ENCODE results near the gene C1orf74. TPM values are rescaled to one million over a fixed set of nuclear protein-coding genes. Genes with fewer than 3 reads are reported as not detected.

Gene C1orf74
- total and polyA plus RNA-seq, 10 donors = 0.96 to 2.7 (median 1.7) TPM

GRCh38 chr1:209829716-209830115 lies 45.4 kb upstream of the C1orf74 start:
- no peak for DNase-seq
- Histone ChIP-seq H3K27me3 (replicated peaks in 1 of 7) (no peaks in the 10 kb centered on the region), H3K4me1 (peaks cover 11 to 42% (median 17%) of the 10 kb centered on the region in 6 donors), H3K4me3 (no peak overlapping the region), H3K36me3 (peaks cover 10 to 50% (median 37%) of the 10 kb centered on the region in 6 donors), H3K9me3 (no peaks in the 10 kb centered on the region), H3K27ac (no peak overlapping the region)
- TF ChIP-seq POLR2AphosphoS5 (IDR thresholded peaks at IDR 0.05) (no peak), CTCF (IDR thresholded peaks at IDR 0.05 in 8 of 11, conservative IDR thresholded peaks at IDR 0.05 in 3 of 11) (no peak), POLR2A (IDR thresholded peaks at IDR 0.05) (no peak)
- WGBS, 5 donors = 89 to 100% (median 97%) methylated on average over 2 of the region's 2 CpGs
- intact Hi-C loops (cut with DNase I; ENCODE audit: low total_unique reads) = no loop called here

GRCh38 chr1:209827384-209828262 lies 43.3 kb upstream of the C1orf74 start, which contains the start of gene UTP25:
UTP25 (plus strand) TSS chr1:209827972; CDS start chr1:209828064, 92 bp downstream.
- Histone ChIP-seq H3K27me3 (replicated peaks in 1 of 7) (peaks cover 0 to under 1% (median 0%) of the 10 kb centered on the region in 7 donors), H3K9me3 (no peaks in the 10 kb centered on the region), H3K27ac (peak within 1 kb of the TSS; percentile 58 to 88 (median 78)), H3K4me3 (peak within 1 kb of the TSS; percentile 68 to 98 (median 84)), H3K36me3 (peaks cover 4 to 29% (median 16%) of the 10 kb centered on the region in 6 donors), H3K4me1 (peaks cover 11 to 51% (median 25%) of the 10 kb centered on the region in 6 donors)
- peak; percentile 96 for DNase-seq
- TF ChIP-seq POLR2AphosphoS5 (IDR thresholded peaks at IDR 0.05) = peak; percentile 70 to 92 (median 90)
- TF ChIP-seq POLR2A (IDR thresholded peaks at IDR 0.05) = peak in 2 of 3 donors; percentile 23 to 49
- peak; percentile 31 to 87 (median 75) for TF ChIP-seq CTCF (IDR thresholded peaks at IDR 0.05 in 8 of 11, conservative IDR thresholded peaks at IDR 0.05 in 3 of 11)
- intact Hi-C loops (cut with DNase I; ENCODE audit: low total_unique reads) = no loop called here
- WGBS, 5 donors = 14 to 18% (median 16%) methylated on average over 46 to 51 of the region's 51 CpGs

GRCh38 chr1:209825591-209826434 lies 41.5 kb upstream of the C1orf74 start:
- no peak for DNase-seq
- Histone ChIP-seq H3K9me3 (no peaks in the 10 kb centered on the region), H3K27ac (no peak overlapping the region), H3K27me3 (replicated peaks in 1 of 7) (peaks cover 0 to 17% (median 0%) of the 10 kb centered on the region in 7 donors), H3K4me3 (no peak overlapping the region), H3K4me1 (peaks cover 11 to 44% (median 25%) of the 10 kb centered on the region in 6 donors), H3K36me3 (peaks cover 0 to 11% (median 2%) of the 10 kb centered on the region in 6 donors)
- intact Hi-C loops (cut with DNase I; ENCODE audit: low total_unique reads) = no loop called here
- WGBS, 5 donors = 81 to 84% (median 83%) methylated on average over 11 of the region's 11 CpGs
- TF ChIP-seq POLR2AphosphoS5 (IDR thresholded peaks at IDR 0.05) (no peak), CTCF (IDR thresholded peaks at IDR 0.05 in 8 of 11, conservative IDR thresholded peaks at IDR 0.05 in 3 of 11) (no peak), POLR2A (IDR thresholded peaks at IDR 0.05) (no peak)
